ENCODE data around the gene OR5B21.

OR5B21 gene

GRCh38 chr11:58493676-58494075, 14.2 kb downstream of the OR5B21 start:
- DNase-seq (ENCODE audit: low read depth), result no peak

- no peak for DNase-seq (ENCODE audit: low read depth)
Measured at GRCh38 chr11:58490827-58491226, 17.1 kb downstream of the OR5B21 start.

- DNase-seq (ENCODE audit: low read depth), result no peak
Measured at GRCh38 chr11:58487170-58487569, 20.7 kb downstream of the OR5B21 start.

- no peak for DNase-seq (ENCODE audit: low read depth)
Measured at GRCh38 chr11:58485961-58486360, 21.9 kb downstream of the OR5B21 start.

- no peak for DNase-seq (ENCODE audit: low read depth)
Measured at GRCh38 chr11:58471892-58472291, 36.0 kb downstream of the OR5B21 start.

- no peak for DNase-seq (ENCODE audit: low read depth)
Measured at GRCh38 chr11:58466293-58466692, 41.6 kb downstream of the OR5B21 start.

GRCh38 chr11:58465690-58466089, 42.2 kb downstream of the OR5B21 start:
- no peak for DNase-seq (ENCODE audit: low read depth)
